HG02610 (cell line): Measurements from ENCODE around the gene PGBD1.

Source experiments
- ATAC-seq: cut with Tn5 transposase; IDR thresholded peaks from one replicate; pipeline ENCODE4 v1.9.1; 2021; ENCODE audit warnings: mild to moderate bottlenecking, moderate library complexity; ENCODE audit not compliant: unreplicated experiment

PGBD1 gene, protein sequence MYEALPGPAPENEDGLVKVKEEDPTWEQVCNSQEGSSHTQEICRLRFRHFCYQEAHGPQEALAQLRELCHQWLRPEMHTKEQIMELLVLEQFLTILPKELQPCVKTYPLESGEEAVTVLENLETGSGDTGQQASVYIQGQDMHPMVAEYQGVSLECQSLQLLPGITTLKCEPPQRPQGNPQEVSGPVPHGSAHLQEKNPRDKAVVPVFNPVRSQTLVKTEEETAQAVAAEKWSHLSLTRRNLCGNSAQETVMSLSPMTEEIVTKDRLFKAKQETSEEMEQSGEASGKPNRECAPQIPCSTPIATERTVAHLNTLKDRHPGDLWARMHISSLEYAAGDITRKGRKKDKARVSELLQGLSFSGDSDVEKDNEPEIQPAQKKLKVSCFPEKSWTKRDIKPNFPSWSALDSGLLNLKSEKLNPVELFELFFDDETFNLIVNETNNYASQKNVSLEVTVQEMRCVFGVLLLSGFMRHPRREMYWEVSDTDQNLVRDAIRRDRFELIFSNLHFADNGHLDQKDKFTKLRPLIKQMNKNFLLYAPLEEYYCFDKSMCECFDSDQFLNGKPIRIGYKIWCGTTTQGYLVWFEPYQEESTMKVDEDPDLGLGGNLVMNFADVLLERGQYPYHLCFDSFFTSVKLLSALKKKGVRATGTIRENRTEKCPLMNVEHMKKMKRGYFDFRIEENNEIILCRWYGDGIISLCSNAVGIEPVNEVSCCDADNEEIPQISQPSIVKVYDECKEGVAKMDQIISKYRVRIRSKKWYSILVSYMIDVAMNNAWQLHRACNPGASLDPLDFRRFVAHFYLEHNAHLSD

DNA sequence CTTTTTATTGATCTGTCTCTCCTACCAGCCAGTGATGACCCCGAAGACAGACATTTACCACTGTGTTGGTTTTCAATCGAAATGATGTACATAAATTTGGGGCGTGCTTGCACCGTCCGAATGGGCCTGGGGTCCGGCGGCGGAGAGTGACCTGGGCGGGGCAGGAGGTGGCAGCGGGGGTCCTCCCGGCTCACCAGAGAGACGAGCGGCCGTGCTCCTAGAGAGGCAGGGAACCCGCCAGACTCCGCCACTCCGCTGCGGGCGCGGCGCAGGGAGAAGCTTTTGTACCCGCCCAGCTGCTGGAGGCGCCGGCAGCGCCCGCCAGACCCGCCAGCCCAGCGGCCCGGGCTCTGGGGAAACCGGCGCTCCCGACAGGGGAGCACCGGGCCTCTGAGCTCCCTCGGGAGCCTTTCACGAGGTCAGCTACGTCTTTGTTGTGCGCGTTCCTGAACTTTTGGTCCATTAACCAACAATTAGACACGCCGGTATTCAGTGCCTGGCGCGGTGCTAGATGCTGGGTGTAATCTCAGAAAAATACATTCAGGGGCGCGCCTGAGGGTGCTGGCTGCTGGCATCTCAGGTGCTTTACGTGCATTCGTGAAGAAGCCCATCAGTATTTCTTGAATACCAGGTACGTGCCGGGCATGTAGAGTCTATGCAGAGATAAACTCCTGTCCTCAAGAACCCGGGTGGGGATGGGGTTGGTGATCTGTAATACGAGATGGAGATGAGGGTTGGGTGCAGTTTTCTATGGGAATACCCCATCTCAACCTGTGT is at the start of gene PGBD1:
Gene PGBD1, plus strand, starts transcription at position 285 of the 777 bp plus-strand sequence. CDS start 2,242 bp downstream, outside the sequence.
- peak; percentile 87 for ATAC-seq

DNA sequence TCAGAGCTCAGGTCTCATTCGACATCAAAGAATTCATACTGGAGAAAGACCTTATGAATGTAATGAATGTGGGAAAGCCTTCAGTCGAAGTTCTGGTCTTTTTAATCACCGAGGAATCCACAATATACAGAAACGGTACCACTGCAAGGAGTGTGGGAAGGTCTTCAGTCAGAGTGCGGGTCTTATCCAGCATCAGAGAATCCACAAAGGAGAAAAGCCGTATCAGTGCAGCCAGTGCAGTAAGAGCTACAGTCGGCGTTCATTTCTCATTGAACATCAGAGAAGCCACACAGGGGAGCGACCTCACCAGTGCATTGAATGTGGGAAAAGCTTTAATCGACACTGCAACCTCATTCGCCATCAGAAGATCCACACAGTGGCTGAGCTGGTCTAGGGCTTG is 48.6 kb upstream of the PGBD1 start:
- no peak for ATAC-seq

DNA sequence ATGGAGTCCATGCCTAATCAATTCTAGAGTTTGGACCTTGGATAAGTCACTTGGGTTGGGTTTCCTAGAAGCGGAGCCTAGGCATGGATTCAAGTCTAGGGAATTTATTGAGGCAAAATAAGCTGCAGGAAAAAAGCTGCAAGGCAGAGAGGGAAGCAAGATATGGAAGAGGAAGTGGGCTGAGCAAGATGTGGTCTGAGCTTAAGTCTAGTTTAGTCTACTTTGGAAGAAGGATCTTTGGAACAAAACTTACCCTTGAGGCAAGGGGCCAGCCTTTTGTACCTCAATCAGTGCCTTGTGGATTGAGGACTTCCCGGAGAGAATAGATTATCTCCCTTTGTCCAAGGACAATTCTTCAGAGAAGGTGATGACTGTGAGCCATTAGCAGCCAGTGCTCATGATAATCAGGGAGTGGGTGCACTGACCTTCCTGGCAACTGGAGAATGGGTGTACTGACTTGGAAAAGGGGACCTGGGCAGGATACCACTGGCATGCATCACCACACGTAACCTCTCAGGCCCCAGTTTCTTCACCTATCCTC is 45.4 kb upstream of the PGBD1 start:
- no peak for ATAC-seq

DNA sequence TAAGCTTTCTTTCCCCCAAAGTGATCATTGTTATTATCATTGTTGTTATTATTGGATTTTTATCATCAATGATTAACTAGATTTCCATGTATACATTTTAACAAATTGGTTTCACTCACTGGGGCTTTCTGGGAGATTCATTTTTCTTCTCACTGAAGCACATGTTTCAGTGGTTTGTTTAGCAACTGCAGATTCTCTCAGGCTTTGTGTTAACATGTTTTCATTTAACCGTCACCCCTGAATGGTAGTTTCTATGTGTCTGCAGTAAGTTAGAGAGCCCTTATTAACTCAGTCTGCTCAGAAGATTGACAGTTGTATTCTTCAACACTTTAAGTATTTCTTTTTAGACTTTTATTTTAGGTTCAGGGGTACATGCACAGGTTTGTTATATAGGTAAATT is 41.7 kb upstream of the PGBD1 start:
- ATAC-seq, result no peak

DNA sequence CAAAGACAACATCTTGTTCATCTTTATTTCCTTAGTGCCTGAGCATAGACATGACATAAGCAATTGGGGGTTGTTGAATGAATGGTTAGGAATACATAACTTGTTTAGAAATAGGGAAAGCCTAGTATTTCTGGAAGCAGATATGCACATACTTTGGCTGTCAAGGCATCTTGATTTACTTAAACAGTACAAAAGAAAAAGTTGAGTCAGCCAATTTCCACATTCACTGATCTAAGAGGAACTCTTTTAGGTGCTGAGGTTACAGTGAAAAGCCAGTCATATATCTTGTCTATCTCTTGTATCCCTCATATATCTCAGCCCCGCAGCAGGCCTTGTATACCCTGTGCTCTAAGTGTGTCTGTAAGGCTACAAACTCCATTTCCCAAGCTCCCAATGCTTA is 40.9 kb upstream of the PGBD1 start:
- no peak for ATAC-seq

DNA sequence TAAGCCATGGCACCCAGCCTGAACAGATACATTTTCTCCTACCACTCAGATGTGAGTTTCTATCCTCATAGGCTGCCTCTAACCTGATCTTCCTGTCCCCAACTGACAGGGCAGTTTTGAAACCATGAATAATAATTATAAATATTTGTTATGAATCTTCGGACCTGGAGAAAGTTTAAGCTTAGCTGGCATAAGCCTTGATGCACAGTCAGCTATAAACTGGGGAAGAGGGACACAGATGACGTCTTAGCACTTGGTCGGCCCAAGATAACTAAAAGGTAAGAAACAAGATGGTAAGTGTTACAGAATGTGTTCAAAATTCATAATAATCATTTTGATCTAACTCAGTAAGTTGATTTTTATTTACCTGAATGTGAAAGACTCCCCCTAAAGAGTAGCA is 37.4 kb upstream of the PGBD1 start:
- no peak for ATAC-seq

DNA sequence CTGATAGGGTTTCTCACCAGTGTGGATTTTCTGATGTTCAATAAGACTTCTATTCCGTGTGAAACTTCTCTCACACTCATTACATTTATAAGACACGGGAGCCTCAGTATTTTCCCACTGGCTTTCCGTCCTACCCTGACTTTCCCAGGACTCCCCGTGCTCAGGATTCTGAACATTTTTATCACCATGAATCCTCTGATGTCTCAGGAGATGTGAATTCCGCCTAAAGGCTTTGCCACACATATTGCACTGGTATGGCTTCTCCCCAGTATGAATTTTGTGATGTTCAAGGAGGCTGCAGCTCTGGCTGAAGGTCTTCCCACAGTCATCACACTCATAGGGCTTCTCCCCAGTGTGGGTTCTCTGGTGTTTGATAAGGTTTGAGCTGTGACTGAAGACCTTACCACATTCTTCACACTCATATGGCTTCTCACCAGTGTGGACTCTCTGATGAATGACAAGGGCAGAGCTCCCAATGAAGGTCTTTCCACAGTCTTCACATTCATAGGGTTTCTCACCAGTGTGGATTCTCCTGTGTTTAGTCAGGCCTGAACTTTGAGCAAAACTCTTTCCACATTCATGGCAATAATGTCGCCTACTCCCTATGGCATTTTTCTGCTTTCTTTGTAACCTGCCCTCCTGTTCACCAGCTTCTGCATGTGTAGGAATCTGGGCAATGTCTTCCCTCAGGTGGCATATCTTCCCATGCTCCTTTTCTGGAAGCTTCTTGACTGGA is 36.0 kb upstream of the PGBD1 start:
- ATAC-seq, result no peak

DNA sequence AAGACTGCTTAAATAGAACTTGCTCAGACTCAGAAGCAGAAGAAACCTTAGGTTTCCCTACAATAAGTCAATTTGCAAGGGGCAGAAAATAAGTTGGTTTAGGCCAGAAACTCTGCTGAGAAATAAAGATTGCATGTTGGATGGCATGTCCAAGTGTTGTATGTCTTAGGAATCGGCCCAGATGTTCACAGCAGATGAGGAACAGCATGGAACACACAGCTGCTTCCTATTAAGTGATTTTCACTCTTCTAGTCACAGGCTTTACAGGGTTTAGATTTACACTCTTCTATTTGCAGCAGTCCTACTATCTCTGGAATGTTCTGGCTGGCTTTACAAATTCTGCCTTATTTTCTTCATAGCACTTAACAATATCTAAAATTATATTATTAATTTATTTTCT is 32.5 kb upstream of the PGBD1 start:
- ATAC-seq, result no peak

DNA sequence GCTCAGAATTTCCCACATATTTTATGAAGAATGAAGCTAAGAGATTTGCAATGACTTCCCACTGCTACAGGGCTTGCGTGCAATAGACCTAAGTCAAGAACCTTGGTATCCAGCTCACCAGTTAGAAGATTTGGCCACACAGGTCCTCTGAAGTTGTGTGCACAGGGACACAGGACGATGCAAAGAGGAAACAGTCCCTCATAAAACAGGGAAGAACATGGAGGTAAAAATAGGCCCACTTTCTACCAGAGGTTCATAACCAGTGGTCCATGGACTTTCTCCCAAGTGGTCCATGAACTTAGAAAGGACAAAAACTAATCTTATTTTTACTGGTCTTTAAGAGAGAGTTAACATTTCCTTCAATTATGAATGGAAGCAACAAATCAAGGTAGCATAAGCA is 30.6 kb upstream of the PGBD1 start:
- ATAC-seq, result no peak

DNA sequence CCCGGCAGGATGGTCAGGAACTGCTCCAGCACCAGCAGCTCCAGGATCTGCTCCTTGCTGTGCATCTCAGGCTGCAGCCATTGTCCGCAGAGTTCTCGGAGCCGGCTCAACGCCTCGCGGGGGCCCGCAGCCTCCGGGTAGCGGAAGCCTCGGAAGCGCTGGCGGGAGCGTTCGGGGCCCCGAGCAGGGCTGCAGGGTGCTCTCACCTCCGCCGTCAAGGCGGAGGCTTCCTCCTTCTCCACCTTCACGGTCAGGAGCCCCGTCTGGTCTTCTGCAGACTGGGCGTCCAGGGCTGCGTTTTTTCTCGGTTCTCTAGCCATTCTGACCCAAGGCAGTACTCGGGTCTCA is 29.7 kb upstream of the PGBD1 start:
- ATAC-seq, result peak; percentile 37

DNA sequence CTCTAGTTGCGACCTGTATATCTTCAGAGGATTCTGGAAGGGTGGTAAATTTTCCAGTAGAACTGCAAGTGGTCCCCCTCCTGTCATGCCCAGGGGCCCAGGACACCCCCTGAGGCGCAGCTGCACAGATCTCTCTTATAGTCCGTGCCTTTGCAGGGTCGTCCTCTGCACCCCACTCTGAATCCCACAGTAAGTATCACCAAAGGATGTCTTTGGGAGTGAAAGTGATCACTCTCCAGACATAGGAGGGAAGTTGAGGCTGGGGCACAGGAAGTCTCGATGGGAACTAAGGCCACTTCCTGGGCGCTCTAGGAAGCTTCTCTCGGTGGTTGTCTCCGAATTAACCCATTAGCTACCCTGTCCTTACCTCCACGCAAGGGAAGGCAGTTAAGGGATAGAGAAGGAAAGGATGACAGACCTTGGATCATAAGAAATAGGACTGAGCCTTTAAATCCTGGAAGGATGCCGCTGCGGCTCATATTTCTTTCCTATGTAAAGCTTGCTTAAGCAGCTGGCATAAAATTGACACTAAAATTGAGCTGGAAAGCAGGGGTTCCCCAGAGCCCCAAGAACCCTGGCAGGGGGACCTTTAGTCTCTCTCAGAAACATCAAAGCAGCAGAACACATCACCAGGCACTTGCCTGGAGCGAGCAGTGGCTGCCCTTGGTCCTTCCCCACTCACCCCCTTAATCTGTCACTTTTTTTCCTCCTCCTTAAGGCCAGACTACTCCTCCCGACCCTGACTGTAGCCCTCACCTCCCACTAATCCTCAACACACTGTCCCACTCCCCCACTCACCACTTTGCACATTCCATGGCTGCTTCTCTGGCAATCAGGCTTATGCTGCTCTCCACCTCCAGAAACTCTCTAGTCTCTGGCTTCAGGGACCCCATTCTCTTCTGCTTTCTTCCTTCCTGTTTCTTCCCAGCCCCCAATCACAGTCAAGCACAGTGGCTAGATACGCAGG is 29.1 kb upstream of the PGBD1 start, which contains the start of gene ZKSCAN4:
Gene ZKSCAN4, minus strand, starts transcription at position 261 of the 967 bp plus-strand sequence. CDS start 289 bp downstream, outside the sequence.
- peak; percentile 85 for ATAC-seq

DNA sequence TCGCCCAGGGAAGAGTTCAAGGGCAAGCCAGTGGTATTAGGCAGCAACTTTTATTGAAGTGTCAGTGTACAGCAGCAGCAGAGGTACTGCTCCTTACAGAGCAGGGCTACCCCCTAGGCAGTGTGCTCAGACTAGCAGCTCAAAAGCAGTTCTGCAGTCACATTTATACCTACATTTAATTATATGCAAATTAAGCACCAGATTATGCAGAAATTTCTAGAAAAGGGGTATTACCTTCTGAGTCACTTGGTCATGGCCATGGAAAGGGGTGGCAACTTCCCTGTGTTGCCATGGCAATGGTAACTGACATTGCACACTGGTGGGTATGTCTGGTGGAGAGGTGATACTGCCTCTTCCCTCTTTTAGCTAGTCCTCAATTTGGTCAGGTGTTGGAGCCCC is 27.3 kb upstream of the PGBD1 start:
- ATAC-seq, result no peak

DNA sequence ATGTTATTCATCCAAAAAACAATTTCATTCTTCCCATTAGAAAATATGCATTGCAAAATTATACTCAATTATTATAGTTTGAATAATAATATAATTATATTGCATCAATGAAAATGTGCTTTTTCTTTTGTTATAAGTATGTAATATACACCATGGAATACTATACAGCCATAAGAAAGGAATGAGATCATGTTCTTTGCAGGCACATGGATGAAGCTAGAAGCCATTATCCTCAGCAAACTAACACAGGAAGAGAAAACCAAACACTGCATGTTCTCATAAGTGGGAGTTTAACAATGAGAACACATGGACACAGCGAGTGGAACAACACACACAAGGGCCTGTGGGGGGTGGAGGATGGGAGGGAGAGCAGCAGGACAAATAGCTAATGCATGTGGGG is 24.3 kb upstream of the PGBD1 start:
- ATAC-seq, result no peak

DNA sequence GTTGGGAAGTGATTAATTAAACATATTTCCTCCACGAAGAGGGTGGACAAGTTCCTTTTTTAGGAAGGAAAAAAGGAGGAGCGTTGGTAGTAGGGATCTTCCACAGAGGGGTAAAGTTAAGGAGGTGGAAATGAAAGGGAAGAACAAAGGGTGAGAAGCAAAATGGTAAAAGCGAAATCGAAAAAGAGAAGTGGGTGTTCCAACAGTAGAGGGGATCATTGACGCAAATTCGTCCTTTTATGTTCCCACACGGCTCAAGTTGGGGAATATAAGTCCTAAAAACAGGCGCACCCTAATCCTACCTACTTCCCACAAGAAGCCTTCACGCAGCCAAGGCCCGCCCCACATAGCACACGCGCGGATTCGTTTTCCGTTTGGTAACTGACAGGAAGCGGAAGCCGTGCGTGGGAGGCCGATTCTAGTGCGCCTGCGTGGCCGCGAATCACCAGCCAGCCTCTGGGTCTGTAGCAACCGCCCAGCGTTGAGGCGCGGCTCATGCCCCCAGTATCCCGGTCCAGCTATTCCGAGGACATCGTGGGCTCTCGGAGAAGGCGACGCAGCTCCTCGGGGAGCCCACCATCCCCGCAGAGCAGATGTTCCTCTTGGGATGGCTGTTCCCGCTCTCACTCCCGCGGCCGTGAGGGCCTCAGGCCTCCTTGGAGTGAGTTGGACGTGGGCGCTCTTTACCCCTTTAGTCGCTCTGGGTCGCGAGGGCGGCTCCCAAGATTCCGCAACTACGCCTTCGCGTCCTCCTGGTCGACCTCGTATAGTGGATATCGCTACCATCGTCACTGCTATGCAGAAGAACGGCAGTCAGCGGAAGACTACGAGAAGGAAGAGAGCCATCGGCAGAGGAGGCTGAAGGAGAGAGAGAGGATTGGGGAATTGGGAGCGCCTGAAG is 22.2 kb upstream of the PGBD1 start, which contains the start of gene NKAPL:
Gene NKAPL, plus strand, starts transcription at position 421 of the 901 bp plus-strand sequence. Its CDS starts 75 bp downstream, at position 496.
- ATAC-seq, result no peak

DNA sequence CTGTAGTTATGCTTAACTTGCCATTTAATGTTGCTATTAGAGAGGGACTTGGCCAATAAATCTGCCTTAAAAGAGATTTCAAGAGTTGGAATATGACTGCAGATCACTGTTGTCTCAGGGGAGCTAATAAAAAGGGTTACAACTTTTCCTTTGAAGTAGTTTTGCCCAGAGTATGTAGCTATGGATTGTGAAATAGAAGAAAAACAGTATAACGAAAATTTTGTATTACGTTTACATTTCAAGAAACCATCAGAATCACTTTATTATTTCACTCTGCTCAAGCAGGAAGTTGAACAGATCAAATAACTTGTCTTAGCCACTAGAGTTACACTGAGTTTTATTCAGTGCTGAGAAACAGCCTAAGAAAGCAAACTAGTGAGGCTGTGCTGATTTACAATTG is 17.4 kb upstream of the PGBD1 start:
- no peak for ATAC-seq

DNA sequence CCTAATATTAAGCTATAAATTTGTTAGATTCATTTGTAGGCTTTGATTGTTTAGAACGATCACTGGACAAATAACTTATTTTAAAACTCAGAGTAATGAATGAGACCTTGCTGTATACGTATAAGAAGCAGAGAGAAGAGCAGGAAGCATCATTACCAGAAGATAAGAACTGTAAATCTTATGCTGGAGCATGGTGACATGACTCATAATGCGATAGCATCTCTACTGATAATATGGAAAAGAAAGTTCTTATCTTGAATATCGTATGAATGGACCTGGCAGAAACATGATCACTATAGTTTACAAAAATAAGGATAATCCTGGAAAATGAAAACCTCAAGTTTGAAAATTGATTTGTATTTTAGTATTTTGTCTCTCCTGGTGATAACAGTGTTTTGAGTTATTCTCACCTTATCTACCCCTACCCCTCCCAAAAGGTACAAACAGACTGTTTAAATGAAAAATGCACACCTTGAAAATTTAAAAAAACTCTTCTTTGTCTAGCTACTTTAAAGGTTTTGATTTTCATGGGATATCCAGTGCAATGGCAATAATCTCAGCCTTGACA is 16.5 kb upstream of the PGBD1 start:
- ATAC-seq, result no peak

DNA sequence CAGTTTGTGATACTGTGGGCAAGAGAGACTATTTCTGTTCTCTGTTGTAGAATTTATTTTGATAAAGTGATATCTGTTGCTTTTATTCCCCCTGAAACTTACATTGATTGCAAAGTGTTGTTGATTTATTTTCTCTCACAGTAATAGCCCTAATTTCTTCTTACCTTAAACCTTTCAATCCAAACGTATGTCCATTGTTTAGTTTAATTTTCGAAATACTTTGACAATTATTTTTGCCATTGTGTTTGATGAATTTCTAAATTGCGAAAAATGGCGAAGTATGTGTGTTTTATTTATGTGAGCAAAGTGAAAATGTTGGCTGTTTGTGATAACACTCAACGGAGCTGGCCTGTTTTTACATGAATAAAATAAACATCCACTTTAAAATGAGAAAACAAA is 14.8 kb upstream of the PGBD1 start:
- no peak for ATAC-seq
